Hepatocyte (in vitro differentiated cells): Measurements from ENCODE around the gene ERGIC1. TPM values are rescaled to one million over a fixed set of nuclear protein-coding genes. Genes with fewer than 3 reads are reported as not detected.

Source experiments
- DNase-seq: peaks from one replicate; pipeline ENCODE4 v3.0.0-alpha.2; 2016; ENCODE audit warnings: low spot score
- H2AFZ ChIP-seq: fragments of 200-600 bp; sonication (generic); 2 replicates; pipeline ENCODE4 v1.6.0; 2016; ENCODE audit warnings: antibody characterized with exemption, mild to moderate bottlenecking
- H3K27ac ChIP-seq: fragments of 200-600 bp; sonication (generic); 2 replicates; pipeline ENCODE4 v1.5.1; 2016; ENCODE audit warnings: mild to moderate bottlenecking
- H3K27me3 ChIP-seq: fragments of 200-600 bp; sonication (generic); 2 replicates; pipeline ENCODE4 v1.6.1; 2016
- H3K36me3 ChIP-seq: fragments of 200-600 bp; sonication (generic); replicated peaks from 2 replicates; pipeline ENCODE4 v1.5.1; 2016; ENCODE audit warnings: low read depth; ENCODE audit not compliant: insufficient read depth
- H3K4me1 ChIP-seq: fragments of 200-600 bp; sonication (generic); 2 replicates; pipeline ENCODE4 v1.5.1; 2016; ENCODE audit warnings: mild to moderate bottlenecking, moderate library complexity; ENCODE audit not compliant: insufficient read depth
- H3K4me2 ChIP-seq: fragments of 200-600 bp; sonication (generic); 2 replicates; pipeline ENCODE4 v1.6.0; 2016
- H3K4me3 ChIP-seq: fragments of 200-600 bp; sonication (generic); 2 replicates; pipeline ENCODE4 v1.5.1; 2016; ENCODE audit warnings: mild to moderate bottlenecking
- H3K79me2 ChIP-seq: fragments of 200-600 bp; sonication (generic); 2 replicates; pipeline ENCODE4 v1.6.0; 2017; ENCODE audit warnings: mild to moderate bottlenecking
- H3K9me2 ChIP-seq: fragments of 200-600 bp; sonication (generic); replicated peaks from 2 replicates; pipeline ENCODE4 v1.6.0; 2017; ENCODE audit warnings: mild to moderate bottlenecking; ENCODE audit not compliant: insufficient read depth
- H3K9me3 ChIP-seq: fragments of 200-600 bp; sonication (generic); 2 replicates; pipeline ENCODE4 v1.5.1; 2016; ENCODE audit warnings: low read depth, mild to moderate bottlenecking
- H4K20me1 ChIP-seq: fragments of 200-600 bp; sonication (generic); 2 replicates; pipeline ENCODE4 v1.6.0; 2016; ENCODE audit warnings: mild to moderate bottlenecking; ENCODE audit not compliant: insufficient read depth, poor library complexity, severe bottlenecking
- EZH2 ChIP-seq: fragments of 200-600 bp; sonication (generic); IDR thresholded peaks from 2 replicates; pipeline ENCODE4 v1.6.1; 2016; ENCODE audit warnings: antibody characterized with exemption, mild to moderate bottlenecking, borderline replicate concordance
- EZH2phosphoT487 ChIP-seq: fragments of 200-600 bp; sonication (generic); IDR thresholded peaks from one replicate; pipeline ENCODE4 v1.6.1; 2018; ENCODE audit warnings: antibody characterized with exemption, mild to moderate bottlenecking, low read depth, moderate library complexity; ENCODE audit not compliant: unreplicated experiment, severe bottlenecking
- WGBS: methylation state at CpG from one replicate; pipeline ENCODE4 v1.1.6; 2016; ENCODE audit warnings: low lambda C conversion rate; ENCODE audit errors: missing lambda C conversion rate; 5-methylcytosine and 5-hydroxymethylcytosine counted together
- polyA plus RNA-seq: library from polyadenylated mRNA; unstranded; fragments of >200 nt; fragmentation: Nextera tagmentation; extraction: Ambion mirVana; gene quantifications from 2 replicates; pipeline ENCODE4 v1.2.1, GENCODE V29; 2016
- total RNA-seq: library from RNA; depleted of rRNA; stranded (reverse); fragments of >200 nt; gene quantifications from 2 replicates; pipeline ENCODE4 v1.2.3, GENCODE V29; 2014
- TF ChIP-seq, protein P1 (sequence below): fragments of 200-600 bp; sonication (generic); IDR thresholded peaks from 2 replicates; pipeline ENCODE4 v1.5.1; 2016; ENCODE audit warnings: antibody characterized with exemption, mild to moderate bottlenecking; ENCODE audit not compliant: poor library complexity

The ERGIC1 gene
- total and polyA plus RNA-seq, 2 experiments from 2014 or later = 39.1 to 107 TPM

- Histone ChIP-seq H3K4me3 (no peak overlapping the region), H3K27ac (no peak overlapping the region), H3K27me3 (no peaks in the 10 kb centered on the region), H3K4me2 (no peak overlapping the region), H2AFZ (no peak overlapping the region), H3K4me1 (peaks cover 11% of the 10 kb centered on the region), H3K9me2 (no peaks in the 10 kb centered on the region), H4K20me1 (peaks cover 10% of the 10 kb centered on the region), H3K79me2 (peaks cover 97% of the 10 kb centered on the region), H3K36me3 (no peaks in the 10 kb centered on the region), H3K9me3 (no peaks in the 10 kb centered on the region)
- WGBS = 100% methylated on average over 2 of the region's 2 CpGs
- TF ChIP-seq, protein P1, sequence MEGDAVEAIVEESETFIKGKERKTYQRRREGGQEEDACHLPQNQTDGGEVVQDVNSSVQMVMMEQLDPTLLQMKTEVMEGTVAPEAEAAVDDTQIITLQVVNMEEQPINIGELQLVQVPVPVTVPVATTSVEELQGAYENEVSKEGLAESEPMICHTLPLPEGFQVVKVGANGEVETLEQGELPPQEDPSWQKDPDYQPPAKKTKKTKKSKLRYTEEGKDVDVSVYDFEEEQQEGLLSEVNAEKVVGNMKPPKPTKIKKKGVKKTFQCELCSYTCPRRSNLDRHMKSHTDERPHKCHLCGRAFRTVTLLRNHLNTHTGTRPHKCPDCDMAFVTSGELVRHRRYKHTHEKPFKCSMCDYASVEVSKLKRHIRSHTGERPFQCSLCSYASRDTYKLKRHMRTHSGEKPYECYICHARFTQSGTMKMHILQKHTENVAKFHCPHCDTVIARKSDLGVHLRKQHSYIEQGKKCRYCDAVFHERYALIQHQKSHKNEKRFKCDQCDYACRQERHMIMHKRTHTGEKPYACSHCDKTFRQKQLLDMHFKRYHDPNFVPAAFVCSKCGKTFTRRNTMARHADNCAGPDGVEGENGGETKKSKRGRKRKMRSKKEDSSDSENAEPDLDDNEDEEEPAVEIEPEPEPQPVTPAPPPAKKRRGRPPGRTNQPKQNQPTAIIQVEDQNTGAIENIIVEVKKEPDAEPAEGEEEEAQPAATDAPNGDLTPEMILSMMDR = no peak
- TF ChIP-seq EZH2 (no peak), EZH2phosphoT487 (no peak)
- no peak for DNase-seq
Observed at GRCh38 chr5:172844577-172844838, 10.5 kb downstream of the ERGIC1 start.

DNA sequence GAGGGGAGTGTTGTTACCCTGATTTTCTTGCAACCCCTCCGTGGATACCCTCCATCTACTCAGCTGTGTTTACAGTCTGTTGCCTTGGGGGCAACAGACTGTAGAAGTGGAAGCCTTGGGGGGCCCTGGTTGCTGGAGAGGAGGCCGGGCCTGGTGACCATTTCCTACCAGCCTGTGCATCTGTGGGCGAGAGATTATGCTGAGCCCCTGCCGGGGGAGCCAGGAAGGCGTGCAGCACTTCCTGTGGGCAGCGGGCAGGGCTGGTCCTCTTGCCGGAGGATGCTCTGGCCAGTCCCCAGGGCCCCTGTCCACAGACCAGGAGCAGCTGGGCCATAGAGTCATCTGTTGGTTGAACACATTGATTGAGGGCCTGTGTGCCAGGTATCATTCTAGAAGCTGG, 11.1 kb downstream of the ERGIC1 start:
- Histone ChIP-seq H3K27me3 (no peaks in the 10 kb centered on the region), H3K4me3 (no peak overlapping the region), H3K36me3 (no peaks in the 10 kb centered on the region), H4K20me1 (peaks cover 10% of the 10 kb centered on the region), H3K9me2 (no peaks in the 10 kb centered on the region), H3K4me1 (peaks cover 11% of the 10 kb centered on the region), H3K79me2 (peaks cover 97% of the 10 kb centered on the region), H2AFZ (no peak overlapping the region), H3K27ac (no peak overlapping the region), H3K9me3 (no peaks in the 10 kb centered on the region), H3K4me2 (no peak overlapping the region)
- 86% methylated on average over 7 of the region's 7 CpGs for WGBS
- no peak for DNase-seq
- TF ChIP-seq, protein P1 = no peak
- TF ChIP-seq EZH2 (no peak), EZH2phosphoT487 (no peak)

DNA sequence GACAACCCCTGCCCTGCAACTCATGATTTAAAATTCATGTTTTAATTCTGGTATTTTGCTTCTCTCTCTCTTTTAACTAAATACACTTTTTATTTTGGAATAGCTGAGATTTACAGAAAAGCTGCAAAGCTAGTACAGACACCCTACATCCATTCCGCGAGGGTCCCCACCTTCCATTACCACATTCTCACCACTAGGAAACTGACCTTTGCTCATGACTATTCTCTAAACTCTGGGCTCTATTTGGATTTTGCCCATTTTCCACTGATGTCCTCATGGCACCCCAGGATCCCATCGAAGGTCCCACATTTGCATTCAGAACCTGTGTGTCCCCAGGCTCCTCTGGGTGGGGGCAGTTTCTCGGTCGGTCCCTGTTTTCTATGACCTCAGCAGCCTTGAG, 11.5 kb downstream of the ERGIC1 start:
- 95% methylated on average over 5 of the region's 5 CpGs for WGBS
- no peaks in the 10 kb centered on the region for H3K9me3 ChIP-seq
- H3K27ac ChIP-seq = no peak overlapping the region
- H4K20me1 ChIP-seq = peaks cover 10% of the 10 kb centered on the region
- no peaks in the 10 kb centered on the region for H3K36me3 ChIP-seq
- H3K9me2 ChIP-seq = no peaks in the 10 kb centered on the region
- peaks cover 11% of the 10 kb centered on the region for H3K4me1 ChIP-seq
- no peak overlapping the region for H3K4me2 ChIP-seq
- H3K79me2 ChIP-seq = peaks cover 97% of the 10 kb centered on the region
- H3K27me3 ChIP-seq = no peaks in the 10 kb centered on the region
- no peak for TF ChIP-seq EZH2
- TF ChIP-seq, protein P1 = no peak
- no peak overlapping the region for H3K4me3 ChIP-seq
- no peak overlapping the region for H2AFZ ChIP-seq
- DNase-seq = no peak

DNA sequence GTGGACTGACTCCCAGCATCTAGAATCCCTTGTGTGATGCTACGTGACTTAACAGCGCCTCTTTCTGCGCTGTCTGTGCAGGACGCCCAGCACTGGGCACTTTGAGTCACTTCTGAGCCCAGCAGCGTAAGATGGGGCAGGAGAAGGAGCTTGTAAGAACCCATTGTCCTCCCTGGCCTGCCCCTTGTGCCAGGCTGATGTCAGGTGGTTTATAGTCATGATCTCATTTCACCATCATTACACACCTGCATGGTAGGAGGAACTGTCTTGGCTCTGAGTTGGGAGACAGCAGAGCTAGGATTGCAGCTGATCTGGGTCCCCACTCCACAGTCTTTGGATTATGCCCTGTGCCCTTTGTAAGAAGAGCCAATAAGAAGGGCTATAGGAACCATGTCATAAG, 12.2 kb downstream of the ERGIC1 start:
- no peak for DNase-seq
- WGBS = 99% methylated on average over 5 of the region's 5 CpGs
- no peak overlapping the region for H3K27ac ChIP-seq
- peaks cover 10% of the 10 kb centered on the region for H4K20me1 ChIP-seq
- no peaks in the 10 kb centered on the region for H3K36me3 ChIP-seq
- no peak for TF ChIP-seq EZH2phosphoT487
- TF ChIP-seq EZH2 = no peak
- H3K27me3 ChIP-seq = no peaks in the 10 kb centered on the region
- no peaks in the 10 kb centered on the region for H3K9me2 ChIP-seq
- H3K4me1 ChIP-seq = peaks cover 11% of the 10 kb centered on the region
- no peak overlapping the region for H2AFZ ChIP-seq
- no peak overlapping the region for H3K4me3 ChIP-seq
- H3K4me2 ChIP-seq = no peak overlapping the region
- no peaks in the 10 kb centered on the region for H3K9me3 ChIP-seq
- H3K79me2 ChIP-seq = peaks cover 97% of the 10 kb centered on the region
